VCaP (cell line): ENCODE measurements around the gene SMARCD1.

Source experiments
- H3K27ac ChIP-seq: fragments of 450-650 bp; 2 replicates; pipeline ENCODE4 v1.5.1; 2017
- TF ChIP-seq, protein P1 (sequence below): fragments of 450-650 bp; conservative IDR thresholded peaks from 2 replicates; pipeline ENCODE4 v1.5.1; 2017; ENCODE audit warnings: mild to moderate bottlenecking, moderate library complexity

The SMARCD1 gene

DNA sequence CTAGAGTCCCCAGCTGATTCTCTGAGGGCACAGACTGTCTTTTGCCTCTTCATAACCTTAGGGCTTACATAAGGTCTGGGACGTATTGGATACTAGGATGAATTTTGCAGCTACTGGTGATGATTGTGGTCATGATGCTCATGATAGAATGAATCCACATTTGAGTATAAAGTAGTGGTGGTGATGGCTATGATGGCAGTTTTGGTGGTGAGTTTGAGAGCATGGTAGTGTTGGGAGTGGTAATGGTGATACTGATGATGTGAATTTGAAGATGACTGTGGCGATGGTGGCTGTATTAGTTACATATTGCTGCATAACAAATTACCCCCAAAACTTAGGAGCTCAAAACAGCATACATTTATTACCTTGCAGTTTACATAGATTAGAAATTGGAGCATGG is 41.8 kb upstream of the SMARCD1 start:
- no peak overlapping the region for H3K27ac ChIP-seq
- TF ChIP-seq, protein P1, sequence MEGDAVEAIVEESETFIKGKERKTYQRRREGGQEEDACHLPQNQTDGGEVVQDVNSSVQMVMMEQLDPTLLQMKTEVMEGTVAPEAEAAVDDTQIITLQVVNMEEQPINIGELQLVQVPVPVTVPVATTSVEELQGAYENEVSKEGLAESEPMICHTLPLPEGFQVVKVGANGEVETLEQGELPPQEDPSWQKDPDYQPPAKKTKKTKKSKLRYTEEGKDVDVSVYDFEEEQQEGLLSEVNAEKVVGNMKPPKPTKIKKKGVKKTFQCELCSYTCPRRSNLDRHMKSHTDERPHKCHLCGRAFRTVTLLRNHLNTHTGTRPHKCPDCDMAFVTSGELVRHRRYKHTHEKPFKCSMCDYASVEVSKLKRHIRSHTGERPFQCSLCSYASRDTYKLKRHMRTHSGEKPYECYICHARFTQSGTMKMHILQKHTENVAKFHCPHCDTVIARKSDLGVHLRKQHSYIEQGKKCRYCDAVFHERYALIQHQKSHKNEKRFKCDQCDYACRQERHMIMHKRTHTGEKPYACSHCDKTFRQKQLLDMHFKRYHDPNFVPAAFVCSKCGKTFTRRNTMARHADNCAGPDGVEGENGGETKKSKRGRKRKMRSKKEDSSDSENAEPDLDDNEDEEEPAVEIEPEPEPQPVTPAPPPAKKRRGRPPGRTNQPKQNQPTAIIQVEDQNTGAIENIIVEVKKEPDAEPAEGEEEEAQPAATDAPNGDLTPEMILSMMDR: no peak

DNA sequence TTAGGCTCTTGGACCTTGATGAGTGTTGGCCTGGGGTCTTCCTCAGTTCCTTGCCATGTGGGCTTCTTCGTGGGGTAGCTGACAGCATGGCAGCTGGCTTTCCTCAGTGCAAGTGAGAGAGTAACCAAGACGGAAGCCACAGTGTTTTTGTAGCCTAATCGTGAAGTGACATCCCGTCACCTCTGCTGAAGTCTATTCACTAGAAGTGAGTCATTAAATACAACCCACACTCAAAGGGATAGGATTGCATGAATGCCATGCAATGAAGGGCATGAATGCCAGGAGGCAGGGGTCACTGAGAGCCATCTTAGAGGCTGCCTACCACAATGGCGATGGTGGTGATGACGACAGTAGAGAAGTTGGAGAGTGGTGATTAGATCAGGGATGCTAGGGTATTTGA is 41.3 kb upstream of the SMARCD1 start:
- TF ChIP-seq, protein P1: no peak
- no peak overlapping the region for H3K27ac ChIP-seq

DNA sequence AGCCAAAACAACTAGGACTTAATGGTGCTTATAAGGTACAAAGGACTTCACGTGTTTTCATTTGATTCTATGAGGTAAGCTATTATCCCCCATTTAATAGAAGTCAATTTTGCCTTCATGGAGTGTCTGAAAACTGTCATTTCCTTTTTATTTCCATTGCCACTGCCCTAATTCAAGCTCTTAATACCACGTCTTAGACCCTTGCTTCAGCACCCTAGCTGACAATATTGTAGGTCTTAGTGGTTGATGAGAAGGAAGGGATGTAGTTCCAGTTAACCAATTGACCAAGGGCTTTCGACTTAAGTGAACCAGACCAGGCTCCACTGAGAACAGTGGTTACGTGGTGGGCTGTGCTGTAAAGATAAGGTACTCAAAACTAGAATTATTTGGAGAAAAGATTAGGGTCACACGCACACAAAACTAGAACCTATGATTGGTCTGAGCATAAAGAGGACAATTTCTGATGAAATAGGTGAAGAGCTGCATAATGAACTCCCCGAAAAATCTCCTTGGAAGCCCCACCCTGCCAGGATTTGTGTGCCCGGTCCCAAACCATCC is 37.4 kb upstream of the SMARCD1 start:
- no peak overlapping the region for H3K27ac ChIP-seq
- TF ChIP-seq, protein P1: no peak

DNA sequence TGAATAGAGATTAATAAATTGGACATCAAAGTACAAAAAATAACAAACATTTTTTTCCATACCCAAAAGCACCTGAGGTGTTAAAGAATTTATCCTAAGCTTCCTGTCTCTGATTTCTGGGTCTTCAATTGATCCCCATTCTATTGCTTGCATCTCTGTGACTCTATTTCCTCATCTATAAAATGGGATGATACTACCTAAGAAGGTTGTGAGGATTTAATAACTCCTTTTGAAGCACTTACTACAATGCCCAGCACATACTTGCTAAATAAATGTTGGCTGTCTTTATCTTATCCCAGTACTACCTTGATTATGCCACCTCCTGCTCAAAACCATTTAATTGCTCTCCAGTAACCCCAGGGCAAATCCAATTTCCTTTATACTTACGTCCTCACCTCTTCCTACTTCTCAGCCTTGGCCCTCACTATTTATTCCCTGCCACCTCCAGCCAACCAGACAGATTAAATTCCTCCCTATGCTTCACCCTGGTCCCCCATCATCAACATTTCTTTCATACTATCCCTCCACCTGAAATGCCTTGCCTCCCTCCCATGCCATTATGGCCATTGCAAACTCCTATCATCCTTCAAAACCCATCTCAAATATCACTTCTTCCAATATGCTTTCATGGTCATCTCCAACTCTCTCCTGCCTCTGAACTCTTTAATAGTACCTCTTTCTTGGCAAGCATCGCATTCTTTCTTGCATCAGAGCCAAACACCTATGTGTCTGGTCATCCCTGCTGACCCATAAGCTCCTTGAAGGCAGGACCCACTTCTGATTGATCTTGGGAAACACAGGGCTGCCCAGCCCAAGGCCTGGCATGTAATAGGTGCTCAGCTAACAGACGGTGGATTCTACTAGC is 35.7 kb upstream of the SMARCD1 start:
- H3K27ac ChIP-seq: no peak overlapping the region
- TF ChIP-seq, protein P1: no peak

DNA sequence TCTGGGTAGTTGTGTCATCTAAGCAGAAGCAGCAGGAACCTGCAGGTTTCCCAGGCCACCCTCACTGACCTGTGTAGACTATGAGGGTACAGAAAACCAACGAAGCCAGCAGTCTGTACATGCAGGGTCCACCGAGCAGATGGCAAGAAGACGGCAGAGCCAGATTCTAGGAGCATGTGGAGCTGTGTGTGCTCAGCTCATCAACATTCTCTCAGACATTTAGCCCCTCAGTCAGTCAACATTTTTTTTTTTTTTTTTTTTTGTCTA is 35.1 kb upstream of the SMARCD1 start:
- TF ChIP-seq, protein P1: no peak
- H3K27ac ChIP-seq: no peak overlapping the region

DNA sequence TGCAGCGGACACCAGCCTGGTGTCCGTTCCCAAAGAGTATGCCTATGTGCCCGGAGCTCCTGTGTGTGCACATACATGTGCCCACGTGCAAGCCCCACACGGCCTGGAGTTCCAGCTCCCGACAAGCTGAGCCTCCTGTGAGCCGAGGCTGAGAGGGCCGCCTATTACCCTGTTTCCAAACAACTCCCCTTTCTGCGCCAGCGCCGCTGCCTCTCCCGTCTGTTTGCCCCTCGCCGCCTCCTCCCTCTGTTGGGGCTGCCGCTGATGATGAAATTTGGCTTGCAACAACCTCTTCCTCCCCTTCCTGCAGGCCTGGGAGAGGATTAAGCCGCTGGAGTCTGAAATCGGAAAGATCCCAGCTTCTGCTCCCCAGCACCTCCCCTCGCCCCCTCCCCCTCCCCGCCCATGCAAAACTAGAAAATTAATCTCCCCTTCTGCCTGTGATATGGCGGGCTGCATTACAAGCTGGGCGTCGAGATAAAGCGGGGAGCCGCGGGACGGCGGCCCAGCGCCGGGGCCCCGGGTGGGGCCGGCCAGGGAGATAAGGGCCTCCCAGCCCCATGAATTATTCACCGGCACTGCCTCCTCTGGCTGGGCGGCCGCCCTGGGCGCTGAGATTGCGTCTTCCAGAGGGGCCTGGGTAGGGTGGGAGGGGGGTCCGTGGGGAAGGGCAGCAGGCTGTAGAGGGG is 34.6 kb upstream of the SMARCD1 start:
- TF ChIP-seq, protein P1: no peak

DNA sequence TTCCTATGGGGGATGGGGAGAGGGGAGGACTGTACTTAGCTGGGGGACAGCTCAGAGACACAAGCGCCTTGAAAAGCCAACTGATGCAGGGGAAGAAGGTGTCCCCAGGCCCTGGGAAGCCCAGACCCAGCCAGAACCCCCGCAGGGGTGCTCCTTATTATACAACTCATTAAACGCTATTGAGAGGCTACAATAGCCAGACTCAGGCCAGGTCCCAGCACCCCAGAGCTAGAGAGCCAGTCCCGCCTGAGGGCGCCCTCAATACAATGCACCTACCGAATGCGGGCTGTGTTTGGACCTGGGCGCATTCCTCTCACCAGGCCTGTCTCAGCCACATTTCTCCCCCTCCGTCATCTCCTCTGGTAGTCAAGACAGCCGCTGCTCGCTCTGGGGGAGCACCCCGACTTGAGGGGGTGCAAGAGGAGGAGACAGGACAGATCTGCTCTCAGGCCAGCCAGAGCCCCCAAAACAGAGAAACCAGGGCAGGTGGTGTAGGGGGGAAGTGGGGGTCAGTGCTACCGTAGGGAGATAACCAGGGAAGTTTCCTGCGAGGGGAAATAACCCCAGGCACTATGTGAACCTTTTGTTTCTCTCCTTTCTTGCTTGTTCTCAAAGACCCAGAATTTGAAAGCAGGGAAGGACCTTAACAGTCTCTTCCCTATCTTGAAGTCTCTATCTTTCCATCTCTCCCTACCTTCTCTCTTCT is 33.9 kb upstream of the SMARCD1 start:
- TF ChIP-seq, protein P1: no peak
- no peak overlapping the region for H3K27ac ChIP-seq

More for the DNA sequence above, 34.6 kb upstream of the SMARCD1 start:
- H3K27ac ChIP-seq: no peak overlapping the region
